NCI-H1694 treated with DMSO at 0.1 percent for 48 hours (cell line): ENCODE data around the gene MYOD1.

Experiments used
- DNase-seq: peaks from one replicate; lab custom pipeline; 2025; lab: John Stamatoyannopoulos, UW

Gene MYOD1

GRCh38 chr11:17771415-17771814 lies 52.0 kb downstream of the MYOD1 start:
- DNase-seq, result no peak
